ENCODE data around the gene TTC23. TPM values are rescaled to one million over a fixed set of nuclear protein-coding genes. Genes with fewer than 3 reads are reported as not detected.
"Not testable (repeated sequence)": the region's sequence is repeated elsewhere in the genome, so short reads cannot be mapped to it uniquely, and the experiment has no call there.

Gene TTC23
- total RNA-seq, 1 donor from 2014 or later: 47.3 TPM

GRCh38 chr15:99201408-99202175, 47.8 kb downstream of the TTC23 start:
- no peak for DNase-seq (ENCODE audit: low read depth)

GRCh38 chr15:99197856-99198255, 51.5 kb downstream of the TTC23 start:
- DNase-seq (ENCODE audit: low read depth): peak; percentile 62

DNA sequence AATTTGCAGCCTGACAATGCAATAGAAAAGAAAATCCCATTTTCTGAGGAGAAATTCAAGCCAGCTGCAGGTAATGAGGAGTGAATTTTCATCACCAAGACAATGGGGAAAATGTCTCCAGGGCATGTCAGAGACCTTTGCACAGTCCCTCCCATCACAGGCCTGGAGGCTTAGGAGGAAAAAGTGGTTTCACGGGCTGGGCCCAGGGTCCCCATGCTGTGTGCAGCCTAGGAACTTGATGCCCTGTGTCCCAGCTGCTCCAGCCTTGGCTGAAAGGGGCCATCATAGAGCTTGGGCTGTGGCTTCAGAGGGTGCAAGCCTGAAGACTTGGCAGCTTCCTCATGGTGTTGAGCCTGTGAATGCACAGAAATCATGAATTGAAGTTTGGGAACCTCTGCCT, 57.2 kb downstream of the TTC23 start:
- not testable (repeated sequence) for DNase-seq (ENCODE audit: low read depth)

- no peak for DNase-seq (ENCODE audit: low read depth)
Observed at GRCh38 chr15:99187936-99188335, 61.4 kb downstream of the TTC23 start.

- no peak for DNase-seq (ENCODE audit: low read depth)
Observed at GRCh38 chr15:99185414-99186130, 63.8 kb downstream of the TTC23 start.

GRCh38 chr15:99182791-99183190, 66.6 kb downstream of the TTC23 start:
- no peak for DNase-seq (ENCODE audit: low read depth)

- DNase-seq (ENCODE audit: low read depth): no peak
Observed at GRCh38 chr15:99181545-99181971, 67.8 kb downstream of the TTC23 start.

DNA sequence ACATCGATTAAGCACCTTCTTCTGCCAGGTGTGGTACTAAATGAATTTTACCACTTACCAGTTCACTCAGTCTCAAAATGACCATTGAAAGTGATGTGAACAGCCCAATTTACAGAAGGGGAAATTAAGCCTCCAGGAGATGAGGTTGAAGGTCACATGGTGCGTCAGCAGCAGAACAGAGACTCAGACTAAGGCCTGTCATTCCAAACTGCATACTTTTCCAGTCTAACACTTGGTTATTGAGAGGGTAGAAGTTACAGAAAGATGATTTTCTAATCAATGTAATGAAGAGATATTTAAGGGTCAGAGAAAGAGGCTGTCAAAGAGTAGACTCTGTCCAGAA, 68.4 kb downstream of the TTC23 start:
- DNase-seq (ENCODE audit: low read depth): no peak

- peak; percentile 12 for DNase-seq (ENCODE audit: low read depth)
Observed at GRCh38 chr15:99180086-99180963, 69.1 kb downstream of the TTC23 start.

- DNase-seq (ENCODE audit: low read depth): no peak
Observed at GRCh38 chr15:99177679-99178078, 71.7 kb downstream of the TTC23 start.

DNA sequence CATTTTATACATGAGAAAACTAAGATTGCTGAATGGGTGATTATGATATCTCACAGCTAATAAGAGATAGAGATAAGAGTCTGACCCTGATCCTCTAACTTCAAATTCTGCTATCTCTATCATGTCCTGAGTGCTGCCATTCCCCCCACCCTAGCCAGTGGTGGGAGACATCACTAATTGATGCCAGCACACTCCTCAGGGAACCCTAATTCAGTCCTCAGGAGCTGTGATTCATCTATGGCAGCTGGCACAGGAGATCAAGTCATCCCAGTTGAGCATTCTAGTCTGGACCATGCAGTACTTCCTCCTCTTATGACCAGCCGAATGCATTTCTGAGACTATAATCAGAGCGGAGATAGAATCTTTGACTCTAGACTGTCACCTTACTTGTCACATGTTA, 72.6 kb downstream of the TTC23 start:
- DNase-seq (ENCODE audit: low read depth): peak; percentile 3

GRCh38 chr15:99174567-99175395, 74.6 kb downstream of the TTC23 start:
- no peak for DNase-seq (ENCODE audit: low read depth)

- no peak for DNase-seq (ENCODE audit: low read depth)
Observed at GRCh38 chr15:99172989-99173388, 76.4 kb downstream of the TTC23 start.

DNA sequence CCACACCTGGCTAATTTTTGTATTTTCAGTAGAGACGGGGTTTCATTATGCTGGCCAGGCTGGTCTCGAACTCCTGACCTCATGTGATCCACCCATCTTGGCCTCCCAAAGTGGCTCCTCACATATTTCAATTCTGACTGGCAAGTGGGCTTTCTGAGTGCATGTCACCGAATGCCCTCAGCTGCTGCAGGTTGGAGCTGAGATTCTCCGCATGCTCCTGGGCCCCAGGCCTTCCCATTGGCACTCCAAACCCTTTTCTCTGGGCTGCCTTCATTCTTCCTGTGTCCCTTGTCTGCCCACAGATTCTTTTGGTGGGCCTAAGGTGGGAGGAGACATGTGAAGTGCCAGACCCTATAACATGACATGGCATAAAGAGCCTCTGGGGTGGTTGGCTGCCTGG, 77.2 kb downstream of the TTC23 start:
- no peak for DNase-seq (ENCODE audit: low read depth)

DNA sequence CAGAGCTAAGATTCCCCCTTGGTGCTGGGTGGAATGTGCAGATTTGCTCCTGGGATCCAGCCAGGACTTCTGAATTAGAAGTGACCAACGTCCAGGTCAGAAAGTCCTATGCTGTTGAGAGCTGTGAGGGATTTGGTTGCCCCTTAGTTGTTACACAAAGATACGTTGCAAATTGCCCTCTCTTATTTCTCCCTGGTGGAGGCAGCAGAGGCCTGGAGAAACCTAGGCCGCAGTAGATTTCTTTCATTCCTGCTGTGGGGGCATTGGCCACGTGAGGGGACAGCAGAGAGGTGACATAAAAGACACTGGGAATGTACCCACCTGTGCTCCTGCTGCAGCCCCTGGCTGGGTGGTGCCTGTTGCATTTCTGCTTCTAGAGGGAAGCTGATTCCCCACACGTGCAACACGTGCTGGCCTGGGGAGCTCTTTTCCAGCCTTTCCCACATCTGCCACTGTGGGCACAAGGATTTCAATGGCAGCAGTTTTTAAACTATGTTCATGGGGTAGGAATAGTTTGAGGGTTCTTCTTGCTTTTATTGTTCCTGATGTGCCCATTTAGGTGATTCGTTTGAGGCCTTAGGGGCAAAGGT, 78.8 kb downstream of the TTC23 start:
- DNase-seq (ENCODE audit: low read depth): no peak

GRCh38 chr15:99169769-99170311, 79.5 kb downstream of the TTC23 start:
- DNase-seq (ENCODE audit: low read depth): no peak

DNA sequence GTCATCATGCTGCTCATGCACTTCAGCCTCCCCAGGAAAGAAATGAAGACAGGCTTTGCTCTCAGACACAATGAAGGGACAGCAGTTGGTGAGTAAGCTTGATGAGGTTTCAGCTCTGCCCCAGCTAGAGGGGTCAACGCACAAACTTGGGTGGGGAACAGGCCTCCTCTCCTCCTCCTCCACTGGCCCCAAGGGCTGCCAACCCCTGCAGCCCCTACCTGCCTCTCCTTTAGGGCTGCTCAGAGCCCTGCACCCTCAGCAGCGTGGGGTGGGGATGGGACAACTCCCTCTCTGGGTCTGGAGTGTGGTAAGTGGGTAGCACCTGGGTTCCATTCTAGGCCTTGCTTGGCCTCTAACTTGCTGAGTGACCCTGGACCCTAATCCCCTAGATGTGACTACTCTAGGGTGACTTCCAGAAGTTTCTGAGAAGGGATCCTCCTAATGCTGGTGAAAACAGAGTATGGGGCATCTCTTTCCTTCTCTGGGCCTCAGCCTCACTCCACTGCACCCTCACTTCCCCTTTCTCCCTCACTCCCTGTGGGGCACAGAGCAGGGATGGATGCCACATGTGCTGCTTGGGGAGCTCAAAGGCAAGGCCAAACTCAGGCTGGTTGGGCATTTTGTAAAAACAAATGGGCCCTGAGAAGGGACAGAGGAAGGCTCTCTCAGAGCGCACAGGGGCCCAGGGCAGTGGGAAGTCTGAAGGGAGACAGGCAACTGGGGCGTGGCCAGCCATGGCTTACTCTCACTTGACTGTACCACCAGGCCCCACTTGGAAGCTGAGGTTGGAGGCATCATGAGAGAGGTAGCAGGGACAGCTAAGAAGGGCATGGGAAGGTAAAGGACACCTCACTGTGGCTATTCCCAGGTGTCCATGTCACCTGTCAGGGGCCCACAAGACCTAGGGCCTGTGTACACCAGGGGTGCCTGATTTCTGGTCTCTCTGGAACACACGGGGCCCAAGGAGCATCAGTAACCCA, 80.5 kb downstream of the TTC23 start:
- DNase-seq (ENCODE audit: low read depth): no peak

DNA sequence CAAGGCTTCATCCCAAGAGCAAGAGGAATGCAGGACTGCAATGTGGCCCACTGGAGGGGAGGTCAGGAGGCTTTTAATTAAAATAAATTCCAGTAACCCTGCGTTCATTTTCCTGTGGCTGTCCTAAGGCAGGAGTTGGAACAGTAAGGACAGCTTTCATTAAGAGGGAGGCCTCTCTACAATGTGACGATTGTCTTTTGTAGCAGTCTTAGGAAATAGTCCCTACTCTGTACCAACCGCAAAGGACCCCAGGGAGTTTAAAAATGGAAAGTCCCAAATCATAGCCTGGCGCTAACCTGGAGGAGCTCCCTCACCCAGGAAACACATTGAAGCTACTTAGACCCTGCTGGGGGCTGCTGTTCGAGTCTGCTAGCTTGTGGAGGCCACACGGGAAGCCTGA, 81.7 kb downstream of the TTC23 start:
- no peak for DNase-seq (ENCODE audit: low read depth)

GRCh38 chr15:99167201-99167600, 82.2 kb downstream of the TTC23 start:
- no peak for DNase-seq (ENCODE audit: low read depth)
